ENCODE measurements around the gene MATN1.

DNA sequence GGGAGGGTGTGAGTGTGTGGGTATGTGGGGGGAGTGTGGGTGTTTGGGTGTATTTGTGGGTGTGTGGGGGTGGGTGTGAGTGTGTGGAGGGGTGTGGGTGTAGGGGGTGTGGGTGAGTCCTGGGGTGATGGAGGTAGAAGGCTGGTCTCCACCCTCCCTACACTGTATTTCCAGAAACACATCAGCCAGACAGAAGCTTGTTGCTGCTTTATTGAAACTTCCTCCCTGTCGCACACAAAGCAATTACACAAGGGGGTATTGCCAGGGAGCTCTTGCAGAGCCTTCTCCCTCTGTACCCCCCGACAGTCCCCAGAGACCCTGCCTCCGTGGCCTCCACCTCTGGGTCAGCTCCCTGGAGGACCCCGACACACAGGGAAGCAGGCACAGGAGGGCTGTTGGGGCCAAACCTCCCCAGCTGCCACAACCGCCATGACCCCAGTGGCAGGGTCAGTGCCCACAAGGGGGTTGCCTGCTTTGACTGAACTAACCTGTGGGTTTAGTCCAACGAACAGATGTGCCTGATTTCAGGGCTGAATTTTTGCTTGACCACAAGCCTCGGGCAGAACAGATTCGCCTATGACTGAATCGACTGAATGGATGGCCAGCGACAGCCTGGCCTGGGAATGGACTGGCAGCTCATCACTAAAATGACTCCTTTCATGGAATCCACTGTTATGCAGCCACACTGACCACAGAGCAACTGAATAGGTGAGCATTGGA, 9.1 kb upstream of the MATN1 start:
- TF ChIP-seq, protein P1, sequence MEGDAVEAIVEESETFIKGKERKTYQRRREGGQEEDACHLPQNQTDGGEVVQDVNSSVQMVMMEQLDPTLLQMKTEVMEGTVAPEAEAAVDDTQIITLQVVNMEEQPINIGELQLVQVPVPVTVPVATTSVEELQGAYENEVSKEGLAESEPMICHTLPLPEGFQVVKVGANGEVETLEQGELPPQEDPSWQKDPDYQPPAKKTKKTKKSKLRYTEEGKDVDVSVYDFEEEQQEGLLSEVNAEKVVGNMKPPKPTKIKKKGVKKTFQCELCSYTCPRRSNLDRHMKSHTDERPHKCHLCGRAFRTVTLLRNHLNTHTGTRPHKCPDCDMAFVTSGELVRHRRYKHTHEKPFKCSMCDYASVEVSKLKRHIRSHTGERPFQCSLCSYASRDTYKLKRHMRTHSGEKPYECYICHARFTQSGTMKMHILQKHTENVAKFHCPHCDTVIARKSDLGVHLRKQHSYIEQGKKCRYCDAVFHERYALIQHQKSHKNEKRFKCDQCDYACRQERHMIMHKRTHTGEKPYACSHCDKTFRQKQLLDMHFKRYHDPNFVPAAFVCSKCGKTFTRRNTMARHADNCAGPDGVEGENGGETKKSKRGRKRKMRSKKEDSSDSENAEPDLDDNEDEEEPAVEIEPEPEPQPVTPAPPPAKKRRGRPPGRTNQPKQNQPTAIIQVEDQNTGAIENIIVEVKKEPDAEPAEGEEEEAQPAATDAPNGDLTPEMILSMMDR (IDR thresholded peaks at IDR 0.05; ENCODE audit: low read length): no peak
- no peak for TF ChIP-seq EZH2 (IDR thresholded peaks at IDR 0.05; ENCODE audit: borderline replicate concordance, low read length)
